NOMO-1 (cell line): Measurements from ENCODE around the gene MAP2K5.

ENCODE experiments used
- DNase-seq, 2 experiments: peaks; one replicate each; lab custom pipeline; 2025; ENCODE audit not compliant: unreplicated experiment in 2 of 2; lab: John Stamatoyannopoulos, UW

MAP2K5 gene

DNA sequence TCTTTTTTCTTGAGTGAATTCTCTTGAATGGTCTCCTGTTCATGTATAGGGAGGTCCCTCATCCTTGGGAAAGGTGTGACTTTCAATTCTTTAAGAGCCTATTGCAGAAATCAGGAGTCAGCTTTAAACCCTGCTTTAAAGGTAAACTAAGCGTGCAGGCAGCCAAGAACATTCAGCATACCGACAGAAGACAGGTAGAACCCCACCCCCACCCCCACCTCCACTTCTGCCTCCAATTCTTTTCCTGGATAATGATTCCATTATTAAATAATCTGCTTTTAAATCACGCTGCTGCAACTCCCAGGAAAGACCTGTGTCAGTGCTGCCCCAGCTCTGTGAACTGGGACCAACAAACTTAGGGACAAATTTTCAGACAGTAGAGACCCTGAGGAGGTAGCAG, 233.5 kb downstream of the MAP2K5 start:
- no peak for DNase-seq

DNA sequence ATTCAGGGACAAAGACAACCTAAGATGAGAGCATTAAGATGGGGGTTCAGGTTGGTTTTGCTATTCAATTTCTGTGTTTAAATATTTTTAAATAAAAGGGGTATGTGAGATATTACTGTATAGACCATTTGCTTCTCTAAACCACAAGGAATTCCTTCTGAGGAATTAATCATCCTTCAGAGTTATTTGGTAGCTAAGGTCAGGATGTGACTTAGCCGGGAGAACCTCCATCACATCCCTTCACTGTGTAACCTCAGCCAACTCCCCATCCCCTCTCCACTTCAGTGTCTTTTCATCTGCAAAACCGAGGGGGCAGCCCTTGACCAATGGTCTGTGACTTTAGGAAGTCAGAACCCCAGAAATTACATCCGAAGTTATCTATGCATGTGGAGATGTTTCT, 234.1 kb downstream of the MAP2K5 start:
- DNase-seq = no peak

DNA sequence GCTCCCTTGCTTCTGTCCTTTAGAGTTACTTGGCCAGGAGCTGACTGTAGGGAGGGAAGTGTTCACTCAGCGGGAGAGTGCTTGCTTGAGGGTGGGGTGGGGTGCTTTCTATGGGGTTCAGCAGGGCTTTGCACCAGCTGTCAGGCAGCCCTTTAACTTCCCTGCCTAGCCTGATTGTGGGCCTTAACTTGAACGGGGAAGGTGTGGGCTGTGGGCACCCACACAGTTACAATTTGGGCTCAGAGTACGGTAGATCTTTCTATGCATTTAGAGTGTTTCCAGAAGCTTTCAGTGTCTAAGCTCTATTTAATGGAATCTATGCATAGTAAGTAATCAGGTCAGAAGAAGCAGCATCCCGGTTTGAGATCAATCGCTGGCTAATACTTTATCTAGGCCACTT, 234.6 kb downstream of the MAP2K5 start:
- DNase-seq = no peak

DNA sequence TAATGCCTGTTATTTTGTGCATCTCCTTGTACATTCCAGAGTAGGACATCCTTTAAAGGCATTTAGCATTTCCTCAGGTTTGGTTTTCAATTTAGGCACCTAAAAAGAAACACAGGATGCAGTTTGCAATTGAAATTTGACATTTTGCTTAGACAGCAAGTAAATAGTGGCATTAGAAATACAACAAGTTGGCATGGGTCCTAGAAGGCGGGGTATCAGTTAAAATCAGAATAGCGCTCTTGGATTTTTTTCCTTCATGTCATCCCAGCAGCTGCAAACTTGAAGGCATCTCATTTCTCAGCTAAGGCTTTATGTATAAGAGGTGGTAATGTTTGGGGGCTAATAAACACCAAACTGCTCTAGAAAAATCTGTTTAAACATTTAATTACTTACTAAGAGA, 235.3 kb downstream of the MAP2K5 start:
- no peak for DNase-seq

DNA sequence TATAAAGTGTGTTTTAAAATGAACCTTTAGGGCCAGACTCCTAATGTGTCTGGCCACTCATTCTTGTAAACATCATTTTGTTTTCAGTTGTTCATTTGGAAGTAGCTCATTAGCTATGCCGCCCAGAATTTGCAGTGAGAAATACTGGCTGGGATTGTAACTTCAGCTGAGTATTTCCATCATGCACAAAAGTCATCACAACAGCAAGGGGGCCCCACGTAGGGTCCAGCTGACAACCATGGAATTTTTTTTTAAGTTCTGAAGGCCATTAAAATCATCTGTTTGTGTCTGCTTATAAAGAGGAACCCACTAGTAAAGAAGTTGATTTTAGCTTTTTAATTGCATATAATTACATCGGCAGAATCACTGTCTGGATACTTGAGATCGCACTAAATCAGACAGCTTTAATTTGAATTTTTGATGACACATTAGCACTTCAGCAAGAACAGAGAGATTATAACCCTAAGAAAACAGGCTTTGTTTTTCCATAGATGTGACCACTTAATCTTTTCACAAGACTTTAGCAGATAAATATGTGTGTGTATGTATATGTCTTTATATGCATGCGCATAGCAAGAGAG, 236.6 kb downstream of the MAP2K5 start:
- DNase-seq = peak; percentile 7 to 25

DNA sequence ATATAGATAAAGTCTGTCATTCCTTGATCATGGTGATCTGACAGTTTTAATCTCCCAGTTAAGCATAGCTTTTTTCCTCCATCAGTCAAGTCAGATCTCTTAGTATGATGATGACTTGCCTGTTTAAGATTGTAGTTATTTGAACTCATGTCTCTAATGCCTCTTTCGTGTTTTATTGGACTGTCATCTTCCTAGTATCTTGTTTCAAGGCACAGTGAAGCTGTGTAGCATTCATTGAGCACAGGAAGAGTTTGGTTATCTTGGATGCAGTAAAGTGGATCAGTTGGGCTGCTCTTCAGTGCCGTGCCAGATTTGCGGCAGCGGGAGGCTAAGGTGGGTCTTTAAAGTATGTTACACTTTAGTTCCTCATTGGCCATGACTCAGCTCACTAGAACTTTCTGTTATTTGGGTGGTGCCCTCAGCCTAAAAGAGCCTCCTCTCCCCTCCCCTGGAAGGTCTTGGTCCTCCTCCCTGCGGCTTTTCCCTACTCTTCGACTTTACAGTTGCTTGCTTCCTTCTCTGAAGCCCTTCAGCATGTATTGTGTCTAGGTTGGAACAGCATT, 237.1 kb downstream of the MAP2K5 start:
- DNase-seq = peak; percentile 88 to 90

DNA sequence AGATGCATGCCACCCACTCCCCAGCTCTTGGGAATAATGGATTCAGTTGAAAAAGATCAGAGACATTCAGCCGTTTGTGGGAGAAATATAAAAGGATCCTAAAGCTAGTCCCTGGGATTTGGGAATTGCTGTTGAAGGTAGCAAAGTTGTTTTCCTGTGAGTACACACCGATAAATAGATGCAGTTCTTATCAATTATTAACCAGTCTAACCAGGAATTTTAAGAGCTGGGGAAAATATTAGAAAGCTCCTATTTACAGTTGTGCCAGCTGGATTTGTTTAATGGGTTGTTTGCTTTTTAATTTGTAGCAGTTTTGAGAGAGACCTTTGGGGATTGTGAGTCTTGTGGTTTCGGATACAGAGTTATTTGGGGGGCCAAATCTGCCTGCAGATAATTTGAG, 238.6 kb downstream of the MAP2K5 start:
- no peak for DNase-seq

DNA sequence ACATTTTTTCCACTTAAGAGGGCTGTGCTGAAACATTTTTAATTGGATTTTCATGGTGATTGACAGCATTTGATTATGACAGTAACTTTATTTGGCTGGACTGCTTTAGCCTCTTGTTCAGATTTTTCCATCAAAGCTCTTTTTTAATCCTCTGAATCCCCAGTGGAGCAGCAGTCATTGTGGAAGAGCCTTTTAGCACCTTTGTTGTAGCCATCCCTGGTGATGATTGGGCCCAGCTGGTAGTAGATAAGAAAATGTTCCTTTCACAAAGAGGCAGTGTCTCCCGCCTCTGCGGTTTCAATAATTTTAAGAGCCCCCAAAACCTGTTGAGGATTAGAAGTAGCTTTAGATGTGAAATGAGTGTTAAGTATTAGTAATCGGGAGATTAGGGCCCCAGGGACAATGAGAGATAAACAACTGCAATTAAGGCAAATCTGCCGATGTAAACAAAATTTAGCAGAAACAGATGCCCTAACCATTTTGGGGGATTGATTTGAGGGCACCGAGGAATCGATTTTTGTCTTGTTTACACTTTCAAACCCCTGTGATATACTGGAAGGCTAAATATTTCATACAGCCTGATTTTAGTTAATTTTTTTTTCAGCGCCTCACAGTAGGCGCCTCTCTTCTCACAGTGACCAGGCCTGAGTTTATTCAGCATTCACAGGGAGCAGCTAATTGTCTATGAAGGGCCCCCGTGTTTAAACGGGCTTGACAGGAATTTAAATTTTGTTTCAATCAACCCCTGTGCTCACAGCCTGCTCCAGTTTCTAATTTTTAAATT, 239.6 kb downstream of the MAP2K5 start:
- no peak for DNase-seq

DNA sequence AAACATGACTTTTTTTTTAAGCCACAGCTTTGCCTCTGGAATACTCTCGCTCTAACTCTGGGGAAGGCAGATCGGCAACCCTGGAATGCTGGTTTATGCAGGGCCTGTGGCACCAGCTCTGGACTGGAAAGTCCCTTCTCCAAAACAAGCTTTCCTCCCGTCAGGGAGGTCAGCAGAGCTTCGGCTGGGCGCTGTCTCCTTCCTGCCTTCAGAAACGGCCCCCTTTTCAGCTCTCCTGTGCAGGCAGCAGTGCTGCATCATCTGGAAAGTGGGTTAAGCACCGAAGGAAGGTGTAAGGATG, 240.1 kb downstream of the MAP2K5 start:
- DNase-seq = peak in 1 of 2 experiments; percentile 21

DNA sequence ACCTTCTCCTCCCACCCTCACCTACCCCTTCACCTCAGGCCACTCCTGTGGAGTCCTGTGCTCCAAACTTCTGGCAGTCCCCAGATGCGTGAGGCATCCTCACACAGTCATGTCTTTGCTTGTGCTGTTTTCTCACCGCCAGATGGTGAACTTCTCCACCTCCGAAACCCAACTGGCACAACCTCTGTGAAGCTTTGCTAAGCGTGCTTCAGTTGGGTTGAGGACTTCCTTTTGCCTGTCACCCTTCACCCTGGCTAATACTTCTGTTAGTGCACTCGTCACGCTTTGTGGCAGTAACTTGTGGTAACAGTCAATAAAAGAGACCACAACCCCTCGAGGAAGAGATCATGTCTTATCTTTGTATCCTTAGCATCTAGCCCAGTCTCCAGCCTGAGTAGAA, 240.8 kb downstream of the MAP2K5 start:
- DNase-seq = peak; percentile 91 to 94

DNA sequence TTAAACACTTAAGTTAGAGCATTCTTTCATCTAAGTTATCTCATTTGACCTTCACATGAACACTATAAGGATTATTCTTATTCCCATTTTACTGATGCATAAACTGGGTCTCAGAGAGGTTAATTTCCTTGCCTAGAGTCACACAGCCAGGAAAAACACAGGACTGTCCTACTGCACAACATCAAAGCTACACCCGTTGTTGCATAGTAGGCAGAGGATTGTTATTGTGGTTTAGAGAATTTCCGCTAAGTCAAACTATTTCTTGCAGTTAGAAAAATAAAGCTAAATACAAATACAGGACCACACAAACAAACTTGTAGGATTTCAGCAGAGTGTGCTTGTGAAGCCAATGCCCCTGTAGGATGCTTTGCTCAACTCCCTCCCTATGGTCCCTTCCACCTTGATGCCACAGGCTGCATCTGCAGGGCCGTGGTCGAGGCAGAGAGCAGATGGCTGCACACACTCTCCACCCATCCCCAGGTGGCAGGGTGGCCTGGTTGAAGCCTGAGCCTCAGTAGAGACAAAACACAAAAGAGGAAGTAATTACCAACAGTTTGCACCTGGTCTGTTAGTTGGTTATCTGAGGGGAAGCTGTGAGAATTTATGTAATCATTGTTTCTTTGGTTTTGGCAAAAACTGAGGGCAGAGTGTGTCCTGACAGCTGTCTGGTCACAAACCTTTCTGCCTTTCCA, 241.7 kb downstream of the MAP2K5 start:
- DNase-seq = peak; percentile 77 to 82

DNA sequence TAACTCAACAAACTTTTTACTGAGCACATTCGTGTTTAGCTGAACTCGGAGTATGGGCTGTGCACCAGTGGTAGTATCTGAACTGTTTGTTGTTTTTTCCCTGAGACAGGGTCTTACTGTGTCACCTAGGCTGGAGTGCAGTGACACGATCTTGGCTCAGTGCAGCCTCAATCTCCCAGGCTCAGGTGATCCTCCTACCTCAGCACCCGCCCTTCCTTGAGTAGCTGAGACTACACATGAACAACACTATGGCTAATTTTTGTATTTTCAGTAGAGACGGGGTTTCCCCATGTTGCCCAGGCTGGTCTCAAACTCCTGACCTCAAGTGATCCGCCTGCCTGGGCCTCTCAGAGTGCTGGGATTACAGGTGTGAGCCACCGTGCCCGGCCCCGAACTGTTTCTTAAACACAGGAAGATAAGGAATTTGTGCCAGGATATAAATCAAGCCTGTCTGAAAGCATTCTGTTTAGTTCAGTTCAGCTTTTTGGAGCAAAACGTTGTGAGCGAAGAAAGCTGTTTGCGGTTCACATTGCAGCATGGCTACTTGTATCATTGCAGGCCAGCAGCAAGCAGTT, 242.4 kb downstream of the MAP2K5 start:
- DNase-seq = no peak

DNA sequence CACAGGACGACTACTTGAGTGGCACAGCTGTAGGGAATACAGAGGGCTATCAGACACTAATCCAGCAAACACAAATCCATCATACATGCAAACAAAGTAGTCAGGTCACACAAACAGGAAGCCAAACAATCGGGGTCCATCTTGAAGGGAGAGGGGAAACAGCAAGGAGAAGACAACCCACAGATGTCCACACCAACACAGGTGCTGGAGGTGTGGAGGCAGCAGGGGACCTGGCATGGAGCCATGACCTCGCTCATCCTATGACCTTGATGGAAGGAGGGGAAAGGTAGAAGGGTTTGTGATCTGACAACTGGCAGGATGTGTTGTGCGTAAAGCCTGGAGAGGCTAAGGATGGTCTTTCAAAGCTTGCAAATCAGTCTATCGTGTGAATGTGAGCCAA, 242.9 kb downstream of the MAP2K5 start:
- no peak for DNase-seq

DNA sequence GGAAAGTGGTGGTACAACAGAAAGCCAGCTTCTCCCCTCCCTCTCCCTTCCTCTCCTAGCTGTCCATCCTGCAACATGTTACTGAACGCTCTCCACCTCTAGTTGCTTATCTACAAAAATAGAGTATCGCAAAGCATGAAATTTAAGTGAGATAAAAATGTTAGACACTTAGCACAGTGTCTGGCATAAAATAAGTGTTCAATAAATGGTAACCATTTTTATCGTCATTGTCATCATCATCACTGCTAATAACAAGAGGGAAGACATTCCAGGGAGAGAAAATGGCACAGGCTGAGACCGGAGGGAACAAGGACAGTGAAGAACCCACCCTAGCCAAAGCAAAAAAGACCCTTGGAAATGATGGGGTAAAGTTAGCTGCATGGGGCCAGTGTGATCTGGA, 244.1 kb downstream of the MAP2K5 start:
- DNase-seq = no peak

DNA sequence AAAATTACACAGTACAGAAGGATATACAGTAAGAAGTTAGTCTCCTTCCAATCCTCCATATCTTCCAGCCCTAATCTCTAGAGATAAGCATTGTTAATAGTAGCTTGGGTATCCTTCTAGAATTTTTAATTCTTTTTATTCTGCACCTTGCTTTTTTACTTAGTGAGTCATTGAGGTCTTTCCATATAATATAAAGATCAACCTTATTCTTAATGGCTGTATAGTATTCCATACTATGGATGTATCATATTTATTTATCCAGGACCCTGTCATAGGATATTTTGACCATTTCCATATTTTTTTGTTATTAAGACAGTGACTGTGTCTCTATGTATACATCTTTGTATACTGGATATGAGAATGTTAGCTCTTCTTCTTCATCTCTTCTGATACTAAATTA, 246.5 kb downstream of the MAP2K5 start:
- no peak for DNase-seq

DNA sequence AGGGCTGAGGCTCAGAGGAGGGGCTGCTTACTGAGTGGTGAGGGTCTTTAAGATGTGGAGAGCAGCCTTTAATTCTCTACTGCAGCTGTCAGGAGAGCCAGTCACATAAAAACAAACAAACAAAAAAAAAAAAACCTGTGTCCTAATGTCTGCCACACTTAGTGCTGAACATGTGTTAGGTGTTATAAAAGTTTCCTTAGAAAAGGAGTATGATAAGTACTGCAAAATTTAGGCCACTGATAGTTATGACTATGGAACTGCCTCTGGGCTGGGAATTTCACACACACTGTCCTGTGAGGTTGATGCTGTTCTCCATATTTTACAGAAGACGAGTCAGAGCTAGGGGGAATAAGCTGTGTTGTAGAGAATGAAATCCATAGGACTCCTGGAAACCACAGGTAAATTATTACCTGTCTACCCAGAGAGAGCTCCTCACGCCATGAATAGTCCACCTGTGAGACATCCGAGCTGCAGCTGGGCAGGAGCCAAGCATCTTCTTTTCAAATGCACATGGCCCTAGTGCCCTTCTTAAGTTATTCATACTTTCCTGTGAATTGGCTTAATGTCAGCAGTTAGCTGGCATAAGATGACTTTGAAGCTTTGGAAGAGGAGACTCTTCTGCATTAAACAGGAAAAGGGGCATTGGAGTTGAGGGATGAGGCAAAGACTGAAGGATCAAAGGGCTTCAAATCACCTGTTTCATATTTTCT, 248.3 kb downstream of the MAP2K5 start:
- DNase-seq = no peak

DNA sequence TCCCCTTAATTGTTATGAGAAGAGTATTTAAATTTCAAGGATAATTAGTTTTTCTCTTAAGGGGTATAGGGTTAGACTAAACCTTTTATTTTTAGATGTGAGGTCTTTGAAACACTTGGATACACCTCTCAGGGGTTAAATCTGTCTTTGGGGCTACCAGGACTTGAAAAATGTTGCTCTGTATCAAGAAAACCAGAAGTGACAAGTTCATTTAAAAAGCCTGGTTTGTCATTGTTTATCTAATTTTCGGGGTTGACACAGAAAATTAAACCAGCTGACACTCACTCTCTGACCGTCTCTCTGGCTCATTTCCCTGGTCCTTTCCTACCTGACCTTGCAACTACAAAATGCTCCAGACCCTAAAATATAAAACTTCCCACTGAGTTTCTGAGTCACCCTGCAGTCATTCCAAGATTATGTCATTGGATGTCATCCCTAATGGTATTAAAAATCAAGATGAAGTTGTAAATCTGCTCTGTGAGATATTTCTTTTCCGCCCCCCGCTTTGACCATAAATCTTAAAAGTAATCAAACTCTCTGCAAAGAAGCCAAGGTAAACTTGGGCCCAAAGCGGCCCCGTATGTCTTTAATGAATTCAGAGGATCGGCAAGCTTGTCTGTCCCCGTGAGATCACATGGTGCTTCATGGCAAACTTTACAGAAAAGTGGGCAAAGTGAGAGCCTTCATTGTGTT, 249.9 kb downstream of the MAP2K5 start:
- DNase-seq = no peak

DNA sequence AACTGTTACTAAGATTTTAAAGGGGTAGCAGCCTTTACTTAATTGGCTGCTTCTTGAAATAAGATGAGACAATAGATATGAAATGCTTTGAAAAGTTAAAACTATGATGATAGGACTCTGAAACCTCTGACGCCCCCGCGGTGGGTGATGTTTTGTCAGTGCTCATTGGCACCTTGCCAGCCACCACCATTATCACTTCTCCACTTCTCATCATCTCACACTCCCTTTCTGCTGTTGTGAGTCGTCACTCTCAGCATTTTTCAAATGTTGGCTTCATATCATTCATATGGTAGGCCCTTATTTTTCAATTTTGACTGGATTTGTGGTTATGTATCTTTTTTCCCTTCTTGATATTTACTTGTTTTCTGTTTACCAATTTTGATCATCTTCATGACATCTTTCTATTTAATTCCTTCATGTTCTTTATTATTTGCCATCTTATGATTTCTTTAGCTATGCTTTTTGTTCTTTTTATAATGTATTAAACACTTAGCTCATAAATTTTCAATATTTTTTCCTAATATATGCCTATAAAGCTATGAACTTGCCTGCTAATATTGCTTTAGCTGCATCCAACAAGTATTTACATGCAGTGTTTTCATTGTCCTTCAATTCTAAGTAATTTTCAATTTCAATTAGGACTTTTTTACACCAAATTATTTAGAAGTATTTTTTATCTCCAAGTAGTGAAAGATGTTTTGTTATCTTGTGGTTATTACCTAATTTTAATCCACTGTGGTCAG, 252.5 kb downstream of the MAP2K5 start:
- no peak for DNase-seq

DNA sequence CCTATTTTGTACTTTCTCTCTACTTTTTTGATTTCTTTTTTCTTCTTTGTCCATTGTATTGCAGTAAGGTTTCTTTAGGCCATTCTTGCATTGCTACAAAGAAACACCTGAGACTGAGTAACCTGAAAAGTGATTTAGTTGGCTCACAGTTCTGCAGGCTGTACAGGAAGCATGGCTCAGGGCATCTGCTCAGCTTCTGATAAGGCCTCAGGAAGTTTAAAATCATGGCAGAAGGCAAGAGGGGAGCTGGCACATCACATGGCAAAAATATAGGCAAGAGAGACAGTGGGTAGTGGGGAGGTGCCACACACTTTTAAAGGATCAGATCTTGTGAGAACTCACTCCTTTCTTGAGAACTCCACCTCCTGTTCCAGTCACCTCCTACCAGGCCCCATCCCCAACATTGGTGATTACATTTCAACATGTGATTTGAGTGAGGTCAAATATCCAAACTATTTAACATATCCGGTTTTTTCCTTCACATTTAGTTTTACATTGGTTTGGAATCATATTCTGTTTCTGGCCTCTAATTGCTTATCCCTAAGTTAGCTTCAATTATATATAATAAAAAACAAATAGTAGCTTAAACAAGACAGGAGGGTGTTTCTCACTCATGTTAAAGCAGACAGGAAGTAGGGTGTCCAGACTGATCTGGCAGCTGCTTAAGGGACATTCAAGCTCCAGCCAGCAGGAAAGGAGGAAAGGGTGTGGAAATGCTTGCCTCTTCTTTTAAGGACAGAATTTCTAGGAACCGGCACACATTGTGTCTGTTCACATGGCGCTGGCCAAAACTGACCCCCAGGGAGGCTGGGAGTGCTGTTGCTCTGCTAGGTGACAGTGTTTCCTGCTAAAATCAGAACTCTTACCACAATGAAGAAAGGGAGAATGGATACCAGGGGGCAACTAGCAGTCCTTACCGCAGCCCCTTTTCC, 254.0 kb downstream of the MAP2K5 start:
- no peak for DNase-seq
